Astrocyte of the cerebellum (primary cell): ENCODE measurements around the gene PRR7.

ENCODE experiments used
- DNase-seq: peaks from one replicate; pipeline ENCODE4 v3.0.0-alpha.2; 2011; ENCODE audit warnings: low read depth
- H3K4me3 ChIP-seq: 2 replicates; pipeline ENCODE4 v1.5.1; 2011; ENCODE audit warnings: mild to moderate bottlenecking, low read depth, low read length, moderate library complexity
- CTCF ChIP-seq: IDR thresholded peaks from 2 replicates; pipeline ENCODE4 v1.5.1; 2012; ENCODE audit warnings: low read length, low read depth, moderate library complexity, mild to moderate bottlenecking; ENCODE audit errors: missing control alignments
- in situ Hi-C: cut with HindIII; loops from 2 replicates; pipeline ENCODE4 v1.10.0; 2017; ENCODE audit warnings: low sequenced_read_pairs

PRR7 gene

GRCh38 chr5:177452688-177453638 is 6.3 kb downstream of the PRR7 start:
- no peak for DNase-seq
- H3K4me3 ChIP-seq = no peak overlapping the region
- no peak for TF ChIP-seq CTCF
- in situ Hi-C loops = no loop called here

GRCh38 chr5:177453852-177454396 is 7.3 kb downstream of the PRR7 start:
- no peak for DNase-seq
- in situ Hi-C loops = no loop called here
- H3K4me3 ChIP-seq = peak overlapping the region; percentile 34
- TF ChIP-seq CTCF = no peak

- H3K4me3 ChIP-seq = peak overlapping the region; percentile 34
- in situ Hi-C loops = no loop called here
- DNase-seq = peak; percentile 55
- peak; percentile 84 for TF ChIP-seq CTCF
These were observed 7.9 kb downstream of the PRR7 start for GRCh38 chr5:177454397-177455035.

GRCh38 chr5:177455036-177455660 is 8.5 kb downstream of the PRR7 start:
- TF ChIP-seq CTCF = peak; percentile 65
- H3K4me3 ChIP-seq = peak overlapping the region; percentile 34
- in situ Hi-C loops = no loop called here
- no peak for DNase-seq

GRCh38 chr5:177455661-177456590 is 9.3 kb downstream of the PRR7 start:
- DNase-seq = peak; percentile 79

More at GRCh38 chr5:177455661-177456590, 9.3 kb downstream of the PRR7 start:
- in situ Hi-C loops = no loop called here
- H3K4me3 ChIP-seq = peak overlapping the region; percentile 34
- peak; percentile 94 for TF ChIP-seq CTCF
